ENCODE results near the gene BCAP29.

DNA sequence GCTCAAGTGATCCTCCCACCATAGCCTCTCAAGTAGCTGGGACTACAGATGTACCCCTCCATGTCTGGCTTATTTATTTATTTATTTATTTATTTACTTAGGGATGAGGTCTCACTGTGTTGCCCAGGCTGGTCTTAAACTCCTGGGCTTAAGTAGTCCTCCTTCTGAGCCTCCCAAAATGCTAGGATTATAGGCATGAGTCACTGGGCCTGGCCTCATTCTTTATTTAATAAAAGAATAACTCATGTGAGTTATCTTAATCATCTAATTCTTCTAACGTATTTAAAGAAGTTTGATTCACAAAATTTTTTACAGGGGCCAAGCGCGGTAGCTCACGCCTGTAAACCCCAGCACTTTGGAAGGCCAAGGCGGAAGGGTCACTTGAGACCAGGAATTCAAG is 72.6 kb downstream of the BCAP29 start:
- TF ChIP-seq CTCF (IDR thresholded peaks at IDR 0.05) (no peak), EZH2 (IDR thresholded peaks at IDR 0.05) (no peak)
